Upper lobe of left lung (tissue), 4 donors: ENCODE measurements around the gene EPB41L3.

Experiments
- CTCF ChIP-seq, 6 experiments: fragments of 450-650 bp in 4 of 6; fragments of 200-600 bp in 2 of 6; sonication (generic) in 2 of 6; IDR thresholded peaks; one replicate each; pipeline ENCODE4 v1.5.1; 2016 to 2019; ENCODE audit warnings: antibody characterized with exemption in 6 of 6
- POLR2A ChIP-seq, 4 donors: fragments of 450-650 bp; IDR thresholded peaks; one replicate each; pipeline ENCODE4 v1.5.1; 2016 to 2017; ENCODE audit warnings: antibody characterized with exemption in 4 of 4, mild to moderate bottlenecking in 2 of 4

- no peak for TF ChIP-seq CTCF (IDR thresholded peaks at IDR 0.05)
- TF ChIP-seq POLR2A (IDR thresholded peaks at IDR 0.05): no peak
These were observed 24.6 kb upstream of the EPB41L3 start for GRCh38 chr18:5568416-5568815.
